GF-D8 (cell line): Measurements from ENCODE around the gene SIK3.
A peak's percentile ranks its signal among the peaks of the same experiment; 100 is the strongest.

Experiments
- DNase-seq: peaks from one replicate; lab custom pipeline; 2025; lab: John Stamatoyannopoulos, UW

SIK3 gene

DNA sequence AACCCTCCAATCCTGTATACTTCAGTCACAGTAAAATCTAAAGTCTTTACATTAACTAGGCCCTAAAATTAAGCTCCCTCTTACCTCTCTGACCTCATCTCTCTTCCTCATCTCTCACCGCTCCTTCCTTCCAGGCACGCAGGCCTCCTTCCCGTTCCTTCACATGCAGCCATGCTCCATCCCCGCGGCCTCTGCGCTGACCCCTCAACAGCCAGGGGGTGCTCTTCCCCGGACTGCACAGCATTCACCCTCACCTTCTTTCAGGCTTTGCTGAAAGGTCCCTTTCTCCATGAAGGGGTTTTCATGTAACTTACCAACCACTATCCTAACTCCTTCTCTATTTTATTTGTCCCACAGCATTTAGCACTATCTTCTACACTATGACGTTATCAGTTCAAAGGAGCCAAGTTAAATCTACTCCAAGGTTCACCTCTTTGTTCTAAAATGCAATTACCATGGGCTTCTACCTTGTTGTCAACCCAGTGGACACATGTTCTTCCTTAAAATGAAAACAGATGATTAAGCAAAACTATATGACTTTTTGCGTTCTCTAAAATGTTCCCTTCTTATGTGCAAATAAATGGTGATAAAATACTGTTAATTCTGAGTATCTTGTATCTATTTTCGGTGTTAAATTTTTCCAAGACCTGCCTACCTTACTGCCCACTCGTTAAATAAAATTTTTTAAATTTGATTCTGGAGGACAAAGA is 203.0 kb downstream of the SIK3 start:
- DNase-seq: no peak

DNA sequence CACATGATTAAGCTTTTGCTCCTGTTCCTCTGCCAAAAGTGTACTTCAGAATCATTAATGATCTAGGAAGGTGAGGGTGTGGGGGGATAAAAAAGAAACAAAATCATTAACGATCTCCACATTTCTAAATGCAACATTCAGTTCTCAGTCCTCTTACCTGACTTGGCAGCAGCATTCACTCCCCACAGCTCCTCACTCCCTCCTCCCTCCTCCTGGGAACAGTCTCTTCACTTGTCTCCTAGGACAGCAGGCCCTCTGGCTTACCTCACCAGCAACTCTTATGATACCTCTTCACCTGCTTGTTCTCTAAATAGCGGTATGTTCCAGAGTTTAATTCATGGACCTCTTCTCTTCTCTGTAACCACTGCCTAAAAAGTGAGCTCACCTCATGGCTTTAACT is 204.3 kb downstream of the SIK3 start:
- no peak for DNase-seq

DNA sequence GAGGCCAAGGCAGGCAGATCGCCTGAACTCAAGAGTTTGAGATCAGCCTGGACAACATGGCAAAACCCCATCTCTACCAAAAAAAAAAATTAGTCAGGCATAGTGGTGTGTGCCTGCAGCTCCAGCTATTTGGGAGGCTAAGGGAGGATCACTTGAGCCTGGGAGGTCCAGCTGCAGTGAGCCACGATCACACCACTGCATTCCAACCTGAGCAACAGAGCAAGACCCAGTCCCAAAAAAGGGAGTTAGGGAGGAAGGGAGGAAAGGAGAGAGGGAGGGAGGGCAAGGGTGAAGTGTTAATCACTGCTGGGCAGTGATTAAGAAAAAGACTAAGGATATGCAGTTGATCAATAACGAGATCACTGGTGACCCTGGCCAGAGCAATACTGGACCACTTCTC is 204.8 kb downstream of the SIK3 start:
- DNase-seq: no peak

DNA sequence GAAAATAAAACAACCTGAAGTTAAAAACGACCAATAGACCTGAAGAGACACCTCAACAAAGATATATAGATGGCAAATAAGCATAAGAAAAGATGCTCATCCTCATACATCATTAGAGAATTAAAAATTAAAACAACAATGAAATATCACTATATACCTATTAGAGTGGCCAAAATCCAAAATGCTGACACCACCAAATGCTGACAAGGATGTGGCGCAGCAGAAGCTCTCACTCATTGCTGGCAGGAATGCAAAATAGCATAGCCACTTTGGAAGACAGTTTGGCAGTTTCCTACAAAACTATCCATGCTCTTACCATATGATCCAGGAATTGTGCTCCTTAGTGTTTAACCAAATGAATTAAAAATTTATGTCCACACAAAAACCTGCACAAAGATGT is 205.9 kb downstream of the SIK3 start:
- no peak for DNase-seq

DNA sequence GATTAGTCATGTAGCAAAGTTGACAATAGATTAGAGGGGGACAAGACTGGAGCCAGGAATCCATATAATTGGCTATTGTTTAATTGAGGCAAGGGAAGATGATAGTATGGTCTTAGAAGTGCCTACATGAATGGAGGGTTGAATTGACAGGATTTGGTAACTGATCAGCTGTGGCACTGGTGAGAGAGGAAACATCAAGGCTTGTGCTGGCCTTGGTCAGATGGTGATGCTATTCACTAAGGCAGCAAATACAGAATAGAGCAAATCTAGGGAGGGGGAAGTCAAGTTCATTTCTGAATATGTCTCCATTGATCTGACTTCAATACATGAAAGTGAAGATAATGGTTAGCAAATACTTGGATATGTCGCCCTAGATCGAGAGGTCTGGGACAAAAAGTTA is 206.5 kb downstream of the SIK3 start:
- DNase-seq: no peak

DNA sequence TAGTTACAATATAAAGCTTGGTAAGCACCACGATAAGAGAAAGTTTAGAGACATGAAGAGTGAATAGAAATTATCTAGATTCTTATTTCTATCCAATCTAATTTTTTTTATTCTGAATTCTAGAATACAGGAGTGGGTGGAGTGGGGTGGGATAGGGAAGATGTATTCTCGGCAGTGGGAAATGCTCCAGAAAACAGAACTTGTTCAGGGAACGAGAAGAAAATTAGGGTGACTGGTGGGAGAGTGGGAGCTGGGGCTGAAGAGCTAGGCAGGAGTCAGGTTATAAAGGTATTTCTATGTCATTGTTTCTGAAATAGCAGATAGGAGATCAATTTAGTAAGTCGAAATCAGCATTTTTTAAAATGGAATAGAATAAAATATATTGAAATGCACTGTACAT is 207.6 kb downstream of the SIK3 start:
- DNase-seq: no peak

DNA sequence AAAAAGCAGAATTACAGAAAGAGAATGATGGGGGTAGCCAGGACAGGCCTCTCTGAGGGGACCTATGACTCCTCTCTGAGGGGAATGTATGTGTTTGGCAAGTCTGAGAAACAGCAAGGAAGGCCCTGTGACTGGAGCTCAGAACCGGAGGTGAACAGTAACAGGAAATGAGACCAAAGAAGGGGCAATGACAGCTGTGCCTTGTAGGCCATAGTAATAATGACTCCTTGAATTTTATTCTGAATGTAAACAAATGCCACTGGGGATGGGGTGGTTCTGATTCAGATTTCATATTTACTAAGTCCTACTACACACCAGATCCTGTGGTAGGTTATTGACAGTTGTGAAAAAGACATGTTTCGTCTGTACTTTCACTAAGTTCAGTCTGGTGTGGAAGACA is 208.0 kb downstream of the SIK3 start:
- DNase-seq: no peak

DNA sequence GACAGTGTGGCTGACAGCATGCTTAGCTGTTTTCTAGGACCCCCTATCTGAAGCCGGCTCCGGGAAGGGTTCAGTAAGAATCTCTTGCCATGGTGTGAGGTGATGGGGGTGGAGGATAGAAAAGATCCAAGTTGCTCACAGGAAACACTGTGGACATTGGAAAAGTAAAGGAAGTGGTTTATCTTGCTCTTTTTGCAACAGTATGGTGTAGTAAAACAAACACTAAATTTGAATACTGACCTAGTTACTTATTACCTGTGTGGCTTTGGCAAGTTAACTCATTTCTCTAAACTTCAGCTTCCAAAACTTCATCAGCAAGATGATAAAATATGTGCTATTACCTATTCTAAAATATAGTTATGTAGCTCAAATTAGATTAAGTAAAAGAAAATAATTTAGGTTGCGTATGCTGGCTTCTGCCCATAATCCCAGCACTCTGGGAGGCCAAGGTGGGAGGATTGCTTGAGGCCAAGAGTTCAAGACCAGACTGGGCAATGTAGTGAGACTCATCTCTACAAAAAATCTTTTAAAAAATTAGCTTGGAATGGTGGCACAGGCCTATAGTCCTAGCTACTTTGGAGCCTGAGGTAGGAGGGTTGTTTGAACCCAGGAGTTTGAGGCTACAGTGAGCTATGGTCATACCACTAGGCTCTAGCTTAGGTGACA is 209.2 kb downstream of the SIK3 start:
- DNase-seq: no peak

DNA sequence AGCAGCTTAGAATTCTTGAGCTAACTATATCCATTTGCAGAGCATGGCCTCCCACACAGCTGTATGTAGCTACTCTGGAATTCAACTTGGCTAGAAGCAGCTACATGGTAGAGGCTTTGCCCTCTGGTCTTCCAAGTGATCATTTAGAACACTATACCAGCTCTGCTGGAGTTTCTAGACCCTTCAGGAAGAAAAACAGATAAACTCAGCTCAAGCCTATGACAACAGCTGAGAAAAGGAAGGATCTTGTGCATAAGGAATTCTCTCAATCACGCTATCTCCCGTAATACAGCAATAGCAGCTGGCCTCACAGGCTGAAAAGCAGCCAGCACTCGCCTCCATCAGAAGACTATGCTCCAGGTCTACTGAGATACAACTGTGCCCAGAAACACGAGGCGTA is 210.2 kb downstream of the SIK3 start:
- DNase-seq: no peak

DNA sequence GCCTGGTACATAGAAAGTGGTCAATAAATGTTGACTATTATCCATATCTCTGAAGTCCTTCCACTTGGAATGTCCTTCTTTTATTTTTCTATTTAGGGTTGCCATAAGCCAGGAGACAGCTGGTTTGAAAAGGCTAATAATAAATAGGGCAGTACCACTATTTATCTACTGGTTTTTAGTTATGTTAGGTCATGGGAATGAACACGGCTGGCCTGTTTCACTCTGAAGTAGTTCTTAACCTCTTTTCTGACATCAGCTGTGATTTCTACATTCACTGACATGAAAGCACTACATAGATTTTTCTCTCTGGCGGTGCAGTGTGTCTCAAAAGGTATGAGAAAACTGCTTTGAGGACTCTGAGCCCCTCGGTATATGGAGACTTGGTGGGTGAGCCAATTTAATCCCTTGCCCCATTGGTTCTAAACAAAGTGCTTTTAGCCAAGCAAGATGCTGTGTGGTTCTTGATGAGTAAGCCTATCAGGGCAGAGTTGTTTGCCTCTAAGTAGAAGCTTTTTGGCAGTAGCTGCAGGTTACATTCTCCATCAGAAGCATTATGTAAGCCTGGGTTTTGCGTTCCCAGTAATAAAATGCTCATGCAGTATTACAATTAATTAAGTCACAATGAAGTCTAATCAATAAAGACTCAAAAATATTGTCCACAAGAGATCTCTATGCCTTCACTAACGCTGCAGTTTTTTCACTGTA is 212.1 kb downstream of the SIK3 start:
- DNase-seq: no peak

DNA sequence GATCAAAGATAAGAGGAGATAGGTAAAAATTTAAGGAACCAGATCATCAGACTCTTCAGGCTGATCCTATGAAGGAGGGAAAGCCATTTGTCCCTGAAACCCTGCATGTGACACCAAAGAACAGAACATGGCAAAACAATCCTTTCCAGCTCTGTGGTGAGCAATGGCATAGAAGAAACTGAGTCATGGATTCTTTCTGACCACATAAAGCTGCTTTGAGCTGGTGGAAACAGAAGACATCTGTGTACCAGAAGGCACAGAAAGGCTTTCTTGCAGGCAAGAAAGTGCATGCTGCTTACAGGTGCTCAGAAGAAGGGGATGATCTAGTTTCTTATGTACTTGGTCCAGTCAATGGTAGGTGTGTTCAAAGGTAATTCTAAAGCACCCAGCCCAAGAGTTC is 215.8 kb downstream of the SIK3 start:
- DNase-seq: no peak

DNA sequence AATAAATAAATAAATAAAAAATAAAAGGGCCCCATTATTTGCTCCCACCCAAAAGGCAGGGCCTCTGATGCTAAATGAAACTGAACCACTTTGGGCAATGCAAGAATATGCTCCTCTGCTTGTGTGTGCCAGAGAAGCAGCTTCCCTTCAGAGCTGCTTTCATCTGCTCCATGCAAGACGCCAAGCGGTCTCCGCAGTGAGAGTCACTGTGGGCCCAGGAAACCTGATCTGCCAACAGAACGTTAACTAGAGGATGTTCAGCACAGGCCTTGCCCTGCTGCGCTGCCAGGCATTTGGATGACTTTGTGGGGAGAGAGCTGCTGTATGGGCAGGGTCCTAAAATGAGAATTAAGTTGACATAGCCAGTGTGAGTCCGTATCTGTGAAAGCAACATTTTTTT is 217.1 kb downstream of the SIK3 start:
- DNase-seq: no peak

DNA sequence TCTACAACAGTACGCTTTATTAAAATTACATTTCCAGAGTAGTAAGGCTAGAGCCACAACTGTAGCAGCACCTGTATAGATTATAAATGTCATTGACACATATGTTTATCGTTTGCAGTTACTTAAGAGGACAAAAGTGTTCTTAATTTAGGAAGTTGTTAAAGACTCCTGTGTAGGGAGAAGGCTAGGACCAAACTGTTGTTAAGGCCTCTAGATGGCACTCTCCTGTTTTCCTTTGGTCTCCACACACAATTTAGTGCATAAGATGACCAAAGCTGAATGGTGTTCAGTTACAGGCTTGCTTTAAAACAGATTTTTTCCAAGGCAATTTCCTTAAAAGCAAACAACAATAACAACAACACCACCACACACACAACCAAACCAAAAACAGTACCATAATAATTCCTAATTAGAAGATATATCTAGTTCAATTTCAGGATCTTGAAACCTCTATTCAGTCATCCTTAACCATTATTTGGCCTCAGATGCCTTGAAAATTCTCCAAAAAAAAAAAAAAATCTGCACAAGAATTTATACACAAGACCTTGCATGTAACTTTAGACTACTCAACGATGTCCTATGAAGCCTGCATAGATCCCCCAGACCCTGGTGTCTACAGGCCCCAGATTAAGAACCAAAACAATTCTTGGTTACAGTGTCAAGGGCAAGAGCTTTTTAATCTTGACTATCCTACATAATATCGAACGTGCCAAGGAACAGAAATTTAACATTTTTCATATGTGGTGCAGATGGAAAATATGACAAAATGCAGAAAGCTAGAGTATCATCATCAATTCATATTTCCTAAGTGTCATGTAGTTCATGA is 218.2 kb downstream of the SIK3 start:
- DNase-seq: peak; percentile 91

DNA sequence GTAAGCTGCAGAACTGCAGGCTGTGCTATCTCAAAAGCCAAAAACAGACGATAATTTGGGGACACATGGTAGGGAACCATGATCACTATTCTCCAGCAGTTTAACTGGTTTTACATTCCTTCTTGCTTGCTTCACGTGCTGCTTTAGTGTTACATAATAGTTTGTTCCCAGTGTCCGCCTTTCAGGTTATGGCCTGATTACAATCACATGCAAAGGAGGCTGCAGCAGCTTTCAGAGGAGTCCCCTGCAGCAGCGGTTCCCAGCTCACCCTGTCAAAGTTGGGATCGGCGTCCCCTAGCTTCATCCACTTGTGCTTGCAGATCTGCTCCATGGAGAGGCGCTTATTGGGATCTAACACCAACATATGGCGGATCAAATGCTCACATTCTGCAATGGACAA is 221.6 kb downstream of the SIK3 start:
- DNase-seq: no peak

DNA sequence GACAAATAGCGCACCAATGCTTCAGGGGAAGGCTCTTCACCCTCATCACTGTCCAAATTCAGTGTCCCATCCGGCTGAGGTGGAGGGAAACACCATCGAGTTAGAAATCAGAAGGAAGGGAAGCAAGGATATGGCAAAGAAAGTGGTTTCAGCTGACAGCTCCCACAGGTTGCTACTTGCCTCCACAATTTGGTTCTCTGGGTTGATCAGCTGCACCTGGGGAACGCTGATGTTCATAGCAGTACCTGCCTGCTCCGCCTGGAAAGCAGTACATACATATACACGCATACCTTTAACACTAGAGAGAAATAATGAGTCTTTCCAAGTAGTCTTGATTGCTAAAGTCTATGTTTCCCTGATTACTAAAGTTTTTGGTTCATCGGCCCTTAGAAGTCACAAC is 223.0 kb downstream of the SIK3 start:
- DNase-seq: no peak

DNA sequence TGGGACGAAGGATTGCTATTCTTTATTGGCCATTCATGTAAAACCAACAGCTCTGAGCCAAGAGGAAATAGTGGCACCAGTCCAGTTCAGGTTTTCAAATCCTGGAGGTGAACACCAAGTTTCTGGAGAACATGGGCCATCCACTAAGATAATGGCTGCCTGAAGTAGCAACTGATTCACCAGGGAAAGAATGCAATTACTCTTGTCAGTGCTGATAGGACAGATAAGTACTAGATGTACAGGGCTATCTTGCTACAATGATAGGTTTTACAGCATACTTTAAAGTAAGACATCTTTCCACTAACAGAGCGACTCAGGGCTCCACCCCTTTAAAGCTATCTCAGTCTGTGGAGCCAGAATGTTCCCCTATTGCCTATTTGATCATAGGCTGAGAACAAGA is 224.0 kb downstream of the SIK3 start:
- DNase-seq: no peak

DNA sequence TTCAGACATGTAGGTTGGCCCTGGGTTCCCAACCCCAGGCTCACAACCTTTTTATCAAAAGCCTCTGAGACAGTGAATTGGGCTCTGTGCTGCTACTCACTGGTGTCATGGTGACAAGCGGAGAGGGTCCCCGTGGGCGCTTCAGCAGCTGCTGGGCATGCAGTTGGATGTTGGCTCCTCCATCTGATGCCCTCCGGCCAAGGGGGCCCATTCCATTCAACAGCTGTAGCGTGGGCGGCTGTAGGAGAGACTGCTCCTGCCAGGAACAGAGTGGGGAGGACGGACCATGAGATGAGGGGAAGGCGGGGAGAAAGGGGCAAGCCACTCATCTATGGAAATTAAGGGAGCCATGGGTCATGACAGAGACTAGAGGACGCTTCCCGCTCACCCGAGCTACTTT is 224.8 kb downstream of the SIK3 start:
- no peak for DNase-seq

DNA sequence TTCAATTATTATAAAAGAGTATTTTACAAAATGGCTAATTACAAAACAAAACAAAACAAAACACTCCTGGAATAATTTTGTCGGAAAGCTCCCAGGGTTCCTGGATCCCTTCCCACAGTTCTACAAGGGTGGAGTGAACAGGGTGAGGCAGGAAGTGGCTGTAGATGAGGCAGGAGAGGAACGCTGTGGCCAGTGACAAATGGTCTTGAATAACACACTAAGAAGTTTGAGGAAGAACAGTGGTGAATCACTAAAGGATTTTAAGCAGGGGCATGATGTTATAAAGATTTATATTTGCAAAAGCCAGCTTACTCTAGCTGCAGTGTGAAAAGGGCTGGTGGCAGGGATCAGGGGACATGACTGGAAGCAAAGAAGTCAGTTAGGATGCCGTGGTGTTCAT is 227.0 kb downstream of the SIK3 start:
- no peak for DNase-seq

DNA sequence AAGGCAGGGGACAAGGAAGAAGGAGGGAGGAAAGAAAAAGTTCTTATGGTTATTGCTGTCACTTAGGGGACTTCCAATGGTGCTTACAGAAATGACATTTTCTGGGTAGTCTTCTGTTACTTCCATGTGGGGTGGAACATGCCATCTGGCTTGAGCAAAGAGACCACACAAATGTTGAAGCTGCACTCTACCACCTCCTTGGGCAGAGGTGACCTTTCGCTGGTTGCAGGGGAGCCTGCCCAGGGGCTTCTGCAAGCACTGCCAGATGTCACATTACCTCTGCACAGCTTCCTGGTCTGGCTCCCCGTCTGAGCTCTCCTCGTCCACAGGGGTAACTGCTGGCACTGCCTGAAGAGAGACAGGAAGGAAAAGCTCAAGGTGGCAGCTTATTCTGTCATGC is 228.2 kb downstream of the SIK3 start:
- peak; percentile 96 for DNase-seq

DNA sequence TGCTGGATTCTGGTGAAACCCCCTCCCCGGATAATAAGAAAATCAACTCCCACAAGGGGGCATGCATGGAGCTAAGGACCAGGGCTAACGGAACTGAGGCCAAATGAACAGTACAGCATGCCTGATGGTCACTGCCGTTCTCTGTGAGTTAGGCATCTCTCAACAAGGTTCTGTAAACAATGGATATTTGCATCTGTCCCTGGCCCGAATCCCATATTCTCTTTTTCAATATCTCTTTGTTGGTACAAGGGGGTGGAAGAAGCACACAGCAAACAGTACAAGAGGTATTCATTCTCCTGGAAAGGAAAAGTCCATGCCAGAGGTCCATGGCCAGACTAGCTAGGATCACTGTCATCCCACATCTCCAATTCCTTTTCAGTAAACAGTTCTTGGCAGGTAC is 228.6 kb downstream of the SIK3 start:
- no peak for DNase-seq

DNA sequence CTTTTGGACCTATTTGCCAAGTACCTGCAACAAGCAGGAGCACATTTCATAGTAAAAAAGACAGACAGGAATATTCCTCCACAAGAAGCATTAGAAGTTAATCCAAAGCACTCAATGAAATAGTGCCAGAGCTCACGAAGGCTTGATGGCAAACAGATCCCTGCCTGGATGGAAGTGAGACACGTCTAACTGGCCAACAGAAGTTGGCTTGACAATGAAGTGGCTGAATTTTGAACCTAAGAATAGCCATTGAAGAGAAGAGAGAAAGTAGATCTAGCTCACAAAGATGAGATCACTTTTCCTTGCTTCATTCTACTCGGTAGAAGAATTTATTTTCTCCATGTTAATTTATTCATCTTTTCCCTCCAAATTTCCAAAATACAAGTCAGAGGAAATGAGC is 230.2 kb downstream of the SIK3 start:
- no peak for DNase-seq

DNA sequence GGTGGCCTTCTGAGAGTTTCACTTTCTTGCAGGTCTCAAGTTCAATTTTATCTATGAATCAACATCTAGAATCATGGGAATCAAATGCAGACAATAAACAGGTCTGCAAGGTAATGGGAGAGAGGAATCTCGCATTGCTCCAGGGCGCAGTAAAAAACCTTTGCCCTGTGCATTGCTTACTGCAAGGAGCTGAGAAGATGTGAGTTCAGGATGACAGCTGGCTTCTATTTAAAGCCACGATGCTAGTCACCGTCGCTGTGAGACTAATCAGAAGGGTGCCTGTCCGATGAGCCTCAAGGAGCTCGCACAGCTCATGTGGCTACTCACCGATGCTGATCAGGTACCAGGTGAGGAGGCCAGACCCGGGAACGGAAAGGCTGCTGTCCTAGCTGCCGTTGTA is 230.6 kb downstream of the SIK3 start:
- DNase-seq: no peak
